HS-27A (cell line): ENCODE data around the gene ABHD17A.

Source experiments
- DNase-seq: peaks from one replicate; pipeline ENCODE4 v3.0.0-alpha.2; 2012; ENCODE audit warnings: low read depth, missing footprints

Gene ABHD17A

DNA sequence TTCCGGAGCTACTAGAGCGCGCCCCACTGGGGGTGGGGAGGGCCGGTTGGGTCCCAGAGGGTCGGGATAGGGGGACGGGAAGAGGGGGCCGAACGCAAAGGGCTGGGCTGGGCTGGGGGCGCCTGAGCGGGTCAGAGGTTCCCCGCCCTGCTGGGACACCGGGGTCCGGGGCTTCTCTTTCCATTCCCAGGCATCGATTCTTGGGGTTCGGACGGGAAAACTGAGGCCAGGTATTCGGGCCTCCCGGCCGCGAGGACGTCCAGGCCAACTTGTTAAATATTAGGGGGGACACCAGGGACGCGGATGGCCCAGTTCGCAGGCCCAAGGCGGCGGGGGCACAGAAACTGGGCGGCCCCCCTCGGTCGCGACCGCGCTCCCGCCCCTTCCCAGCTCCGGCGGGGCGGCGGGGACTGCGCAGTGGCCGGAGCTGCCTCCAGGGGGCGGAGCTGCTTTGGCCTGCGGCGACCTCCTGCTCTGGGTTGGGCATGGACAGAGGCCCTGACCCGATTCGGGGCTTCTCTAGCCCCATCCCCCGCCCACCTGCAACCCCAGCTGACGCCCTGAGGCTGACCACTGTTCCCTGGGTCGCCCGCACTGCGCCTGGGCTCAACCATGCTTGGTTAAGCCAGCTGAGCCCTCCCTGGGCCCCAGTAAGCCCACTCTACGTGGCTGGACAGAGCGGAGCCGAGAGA lies 20.7 kb downstream of the ABHD17A start:
- DNase-seq = no peak

- peak; percentile 55 for DNase-seq
These were observed 21.4 kb downstream of the ABHD17A start for GRCh38 chr19:1863638-1864479.

DNA sequence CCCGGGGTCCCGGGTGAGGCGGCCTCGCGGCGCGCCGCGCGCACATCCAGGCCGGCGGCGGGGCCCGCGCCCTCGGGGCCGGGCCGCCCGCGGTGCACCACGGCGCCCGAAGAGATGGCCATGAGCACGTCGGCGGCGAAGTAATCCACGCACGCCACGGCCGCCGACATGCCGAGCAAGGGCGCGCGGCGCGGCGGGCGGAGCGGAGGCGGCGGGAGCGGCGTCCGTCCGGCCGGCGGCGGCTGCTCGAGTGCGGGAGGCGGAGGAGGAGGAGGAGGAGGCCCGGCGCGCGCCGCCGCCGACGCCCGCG lies 22.0 kb downstream of the ABHD17A start, which contains the start of gene KLF16:
Gene KLF16 (minus strand): TSS at position 252 of the 310 bp plus-strand sequence. CDS start 82 bp downstream, at position 170.
- no peak for DNase-seq

DNA sequence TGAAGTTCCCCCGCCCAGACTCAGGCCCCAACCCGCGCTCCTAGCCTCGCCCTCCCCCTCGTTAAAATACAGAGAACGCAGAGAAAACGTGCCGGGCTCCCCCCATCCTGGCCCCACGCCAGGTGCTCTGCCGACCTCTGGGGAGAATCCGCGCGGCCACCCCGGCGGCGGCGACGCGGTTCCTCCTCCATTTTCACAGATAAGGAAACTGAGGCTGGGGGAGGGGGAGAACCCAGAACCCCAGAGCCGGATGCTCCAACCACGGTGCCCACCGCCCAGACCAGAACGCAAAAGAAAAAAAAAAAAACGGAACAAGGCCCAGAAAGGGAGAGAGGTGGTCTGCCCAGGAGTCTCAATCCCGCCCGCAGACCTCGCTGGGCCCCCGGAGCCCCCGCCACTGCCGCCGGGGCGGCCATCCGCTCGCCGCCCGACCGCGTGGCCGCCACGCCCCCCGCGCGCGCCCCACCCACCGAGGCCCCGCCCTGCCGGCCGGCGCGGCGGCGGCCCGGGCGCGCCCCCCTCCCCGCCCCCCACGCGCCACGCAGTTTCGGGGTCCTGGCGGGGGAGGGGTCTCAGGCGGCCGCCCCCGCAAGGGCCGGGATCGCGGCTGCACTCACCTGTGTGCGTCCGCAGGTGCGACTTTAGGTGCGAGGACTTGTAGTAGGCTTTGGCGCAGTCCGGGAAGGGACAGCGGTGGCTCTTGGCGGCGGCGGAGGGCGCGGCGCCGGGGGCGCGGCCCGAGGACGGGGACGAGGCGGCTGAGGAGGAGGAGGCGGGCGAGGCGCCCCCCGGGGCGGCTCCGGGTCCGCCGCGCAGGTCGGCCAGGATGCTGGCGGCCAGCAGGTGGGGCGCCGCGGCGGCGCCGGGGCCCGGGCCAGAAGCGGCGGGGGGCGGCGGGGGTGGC lies 22.6 kb downstream of the ABHD17A start:
- DNase-seq = no peak

DNA sequence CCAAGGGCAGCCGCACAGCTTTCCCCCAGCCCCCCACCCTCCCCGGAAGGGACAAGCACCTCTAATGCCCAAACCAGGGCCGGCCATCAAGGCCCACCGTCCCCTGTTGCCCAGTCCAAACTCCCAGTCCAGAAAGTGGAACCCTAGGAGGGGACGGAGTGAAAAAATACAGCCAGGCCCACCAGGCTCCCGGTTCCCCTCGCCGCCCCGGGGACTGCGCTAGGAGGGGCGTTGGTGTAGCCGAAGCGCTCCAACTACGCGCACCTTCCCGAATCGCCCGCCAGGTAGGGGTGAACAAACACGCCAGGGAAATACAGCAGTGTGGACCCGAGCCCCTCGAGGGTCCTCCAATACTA lies 23.2 kb downstream of the ABHD17A start:
- no peak for DNase-seq

- no peak for DNase-seq
These were observed 23.7 kb downstream of the ABHD17A start for GRCh38 chr19:1861599-1862031.

- DNase-seq = no peak
These were observed 24.3 kb downstream of the ABHD17A start for GRCh38 chr19:1860821-1861598.

GRCh38 chr19:1860042-1860775 lies 25.1 kb downstream of the ABHD17A start:
- DNase-seq = no peak

DNA sequence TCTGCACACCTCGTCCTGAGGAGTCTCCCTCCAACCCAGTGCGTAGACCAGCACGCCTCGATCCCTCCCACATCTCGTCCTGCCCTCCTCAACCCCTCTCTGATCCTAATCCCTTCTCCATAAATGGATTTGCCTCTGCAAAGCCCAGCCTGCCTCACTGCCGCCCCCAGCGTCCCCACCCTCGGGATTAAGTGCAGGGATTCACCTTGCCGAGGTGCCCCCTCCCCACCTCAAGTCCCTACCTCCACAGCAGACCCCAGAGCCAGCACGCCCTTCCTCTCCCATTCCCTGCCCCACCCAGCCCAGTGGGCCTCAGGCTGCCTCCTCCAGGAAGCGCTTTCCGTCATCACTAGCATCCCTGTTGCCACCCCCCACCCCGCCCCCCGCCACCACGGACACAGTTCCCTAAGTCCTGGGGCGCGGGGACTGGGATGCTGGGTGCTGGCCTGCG lies 25.9 kb downstream of the ABHD17A start:
- no peak for DNase-seq

DNA sequence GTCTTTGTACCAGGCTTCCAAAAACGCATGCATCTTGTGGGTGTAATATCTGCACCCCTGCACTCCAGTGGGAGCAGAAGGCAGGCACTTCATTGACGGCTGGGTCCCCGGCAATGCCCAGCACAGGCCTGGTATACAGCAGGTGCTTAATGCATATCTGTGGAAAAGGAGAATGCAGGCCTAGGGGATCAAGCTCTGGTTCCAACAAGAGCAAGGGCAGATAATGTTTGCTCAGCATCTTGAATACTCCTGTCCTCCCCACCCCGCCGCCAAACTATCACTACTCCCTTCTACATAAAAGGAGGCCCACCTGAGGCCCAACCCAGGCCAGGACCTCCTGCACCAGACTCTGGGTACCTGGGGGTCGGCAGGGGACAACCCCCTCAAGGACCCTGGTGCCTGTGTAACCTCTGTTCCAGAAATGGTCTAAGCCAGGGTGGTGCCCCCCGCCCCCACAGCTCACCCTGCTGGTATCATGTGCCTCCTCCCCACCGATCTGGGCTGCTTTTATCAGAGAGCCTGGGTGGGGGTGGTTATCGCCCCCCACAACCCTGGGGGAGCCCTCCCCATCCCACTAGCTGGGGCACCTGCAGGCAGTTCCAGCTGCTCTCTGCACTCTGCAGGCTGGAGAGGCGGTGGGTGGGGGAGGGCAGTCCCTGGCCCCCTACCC lies 26.7 kb downstream of the ABHD17A start:
- no peak for DNase-seq

- no peak for DNase-seq
These were observed 27.5 kb downstream of the ABHD17A start for GRCh38 chr19:1857648-1858326.

GRCh38 chr19:1856698-1857603 lies 28.3 kb downstream of the ABHD17A start:
- DNase-seq = no peak

DNA sequence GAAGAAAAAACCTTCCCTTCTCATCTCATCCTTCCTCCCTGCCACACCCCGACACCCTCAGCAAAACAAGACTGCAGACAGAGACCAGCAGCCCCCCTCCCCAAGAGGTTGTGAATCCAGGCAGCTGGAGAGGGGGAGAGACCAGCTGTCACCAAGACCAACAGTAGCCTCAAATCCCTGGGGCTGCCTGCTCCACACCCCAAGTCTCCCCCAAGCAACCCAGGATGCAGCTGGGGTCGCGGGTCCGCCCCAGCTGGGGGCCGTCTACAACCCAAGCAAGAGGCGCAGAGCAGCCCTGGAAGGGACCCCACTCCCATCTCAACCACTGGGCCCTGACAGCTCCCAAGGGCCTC lies 29.0 kb downstream of the ABHD17A start:
- DNase-seq = no peak

GRCh38 chr19:1855828-1856255 lies 29.5 kb downstream of the ABHD17A start:
- DNase-seq = no peak

DNA sequence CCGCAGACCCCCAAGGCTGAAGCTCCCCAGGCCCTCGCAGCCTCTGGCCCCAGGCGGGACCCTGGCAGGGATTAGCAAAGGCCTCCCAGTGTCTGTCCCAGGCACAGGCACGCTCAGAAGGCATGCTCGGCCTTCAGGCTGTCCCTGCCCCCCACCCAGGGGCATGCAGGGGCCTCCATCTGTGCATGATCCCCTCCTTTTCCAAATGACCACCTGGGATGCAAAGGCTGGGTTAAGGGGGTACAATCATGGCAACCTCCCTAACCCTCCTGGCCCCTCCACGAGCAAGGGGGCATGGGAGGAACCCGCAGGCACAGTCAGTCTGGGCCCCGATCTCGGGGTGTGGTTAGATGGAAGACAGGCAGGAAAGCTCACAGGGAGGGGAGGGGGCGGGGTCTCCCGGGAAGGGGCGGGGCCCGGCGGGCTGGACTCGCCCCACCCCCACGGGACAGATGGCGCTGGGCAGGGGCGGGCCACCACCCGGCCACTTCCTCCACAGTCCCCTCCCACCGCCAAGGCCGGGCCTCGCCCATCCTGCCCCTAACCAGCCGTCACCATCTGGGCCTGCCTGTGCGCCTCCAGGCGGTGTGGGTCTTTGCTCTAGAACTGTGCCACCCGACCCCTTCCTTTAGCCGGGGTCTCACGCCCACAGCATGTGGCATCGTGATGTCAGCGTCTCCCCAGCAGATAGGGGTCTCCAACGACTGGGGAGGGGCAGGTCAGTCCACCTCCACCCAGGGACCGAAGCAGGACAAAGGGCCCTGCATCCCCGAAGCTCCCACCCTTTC lies 30.1 kb downstream of the ABHD17A start:
- no peak for DNase-seq

- DNase-seq = no peak
These were observed 30.7 kb downstream of the ABHD17A start for GRCh38 chr19:1854542-1855039.

GRCh38 chr19:1854039-1854541 lies 31.2 kb downstream of the ABHD17A start:
- DNase-seq = no peak
